Stimulated activated CD4-positive, alpha-beta T cell treated with anti-CD3 and anti-CD28 coated beads, Interleukin-4, amount 100 ng/mL, for 24 hours (primary cell): ENCODE results near the gene EPHA1.

Source experiments
- DNase-seq: peaks from one replicate; pipeline ENCODE4 v3.0.0-alpha.2; 2020

EPHA1 gene

DNA sequence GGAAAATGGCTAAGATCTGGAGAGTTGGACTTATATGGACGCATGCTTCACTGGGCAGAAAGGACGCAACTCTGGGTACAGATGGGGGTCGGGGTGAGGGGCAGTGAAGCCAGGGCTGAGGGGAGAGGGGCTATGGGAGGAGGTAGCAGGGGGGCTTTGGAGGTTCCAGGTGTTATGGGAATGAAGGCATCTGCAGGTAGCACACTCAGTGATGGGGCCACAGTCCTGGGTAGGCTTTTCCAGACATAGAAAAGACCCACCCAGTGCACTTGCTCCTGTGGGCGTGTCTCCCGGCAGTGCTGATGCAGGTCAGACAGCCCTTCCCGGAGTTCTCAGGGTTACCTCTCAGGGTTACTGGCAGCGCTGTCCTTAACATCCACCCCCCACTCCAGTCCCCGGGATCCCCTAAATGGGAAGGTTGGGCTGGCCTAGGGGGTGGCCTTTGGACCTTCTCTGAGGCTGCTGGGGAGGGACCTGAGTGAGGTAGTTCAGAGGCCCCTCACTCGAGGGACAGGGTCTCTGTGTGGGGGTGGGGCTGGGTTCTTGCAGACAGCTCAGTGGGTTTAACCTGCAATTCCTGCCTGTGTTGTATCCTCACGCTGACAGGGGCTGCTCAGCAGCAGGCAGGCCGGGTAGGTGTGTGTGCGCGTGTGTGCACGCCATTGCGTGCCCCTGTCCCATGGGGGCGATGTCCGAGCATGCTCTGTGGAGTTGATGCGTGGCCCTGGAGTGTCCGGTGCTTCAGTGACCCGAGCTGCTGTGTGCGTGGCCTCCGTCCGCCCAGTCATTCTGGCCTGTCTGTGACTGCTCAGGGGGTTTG lies 21.3 kb downstream of the EPHA1 start:
- no peak for DNase-seq

- no peak for DNase-seq
These were observed 22.5 kb downstream of the EPHA1 start for GRCh38 chr7:143385891-143386781.

- no peak for DNase-seq
These were observed 23.7 kb downstream of the EPHA1 start for GRCh38 chr7:143384661-143385631.

DNA sequence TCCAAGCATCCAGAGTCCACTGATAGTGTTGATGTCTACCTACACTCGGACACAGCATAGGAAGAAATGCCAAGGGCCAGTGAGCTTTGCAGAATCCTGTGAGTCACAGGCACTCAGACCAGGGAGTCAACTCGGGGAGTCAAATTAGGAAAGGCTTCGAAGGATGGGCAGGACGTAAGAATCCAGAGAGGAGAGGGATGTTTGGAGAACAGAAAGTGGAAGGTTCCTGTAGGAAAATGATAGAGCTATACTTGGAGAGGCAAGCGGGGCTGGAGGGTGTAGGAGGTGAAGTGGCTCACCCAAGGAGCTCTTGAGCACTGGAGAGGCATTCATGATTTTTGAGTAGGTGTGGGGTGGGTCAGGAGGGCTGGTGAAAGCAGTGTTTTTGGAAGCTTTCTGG lies 24.5 kb downstream of the EPHA1 start:
- no peak for DNase-seq

DNA sequence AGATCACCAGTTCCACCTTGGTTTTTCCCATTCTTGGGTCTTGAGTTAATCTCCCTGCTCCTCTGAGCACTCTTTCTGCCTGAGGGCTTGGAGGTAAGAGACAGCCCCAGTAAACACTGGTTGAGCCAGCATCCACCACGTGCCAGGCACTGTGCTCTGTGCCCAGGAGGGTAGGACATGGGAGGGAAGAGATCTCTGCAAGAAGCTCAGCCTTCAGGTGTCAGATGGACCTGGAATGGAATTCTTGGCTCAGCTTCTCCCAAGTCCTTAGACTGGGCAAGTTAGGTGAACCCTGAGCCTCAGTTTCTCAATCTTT lies 25.1 kb downstream of the EPHA1 start:
- DNase-seq: no peak

- DNase-seq: no peak
These were observed 25.6 kb downstream of the EPHA1 start for GRCh38 chr7:143382791-143383641.

- DNase-seq: no peak
These were observed 26.4 kb downstream of the EPHA1 start for GRCh38 chr7:143382126-143382790.

- no peak for DNase-seq
These were observed 27.1 kb downstream of the EPHA1 start for GRCh38 chr7:143381427-143382125.

DNA sequence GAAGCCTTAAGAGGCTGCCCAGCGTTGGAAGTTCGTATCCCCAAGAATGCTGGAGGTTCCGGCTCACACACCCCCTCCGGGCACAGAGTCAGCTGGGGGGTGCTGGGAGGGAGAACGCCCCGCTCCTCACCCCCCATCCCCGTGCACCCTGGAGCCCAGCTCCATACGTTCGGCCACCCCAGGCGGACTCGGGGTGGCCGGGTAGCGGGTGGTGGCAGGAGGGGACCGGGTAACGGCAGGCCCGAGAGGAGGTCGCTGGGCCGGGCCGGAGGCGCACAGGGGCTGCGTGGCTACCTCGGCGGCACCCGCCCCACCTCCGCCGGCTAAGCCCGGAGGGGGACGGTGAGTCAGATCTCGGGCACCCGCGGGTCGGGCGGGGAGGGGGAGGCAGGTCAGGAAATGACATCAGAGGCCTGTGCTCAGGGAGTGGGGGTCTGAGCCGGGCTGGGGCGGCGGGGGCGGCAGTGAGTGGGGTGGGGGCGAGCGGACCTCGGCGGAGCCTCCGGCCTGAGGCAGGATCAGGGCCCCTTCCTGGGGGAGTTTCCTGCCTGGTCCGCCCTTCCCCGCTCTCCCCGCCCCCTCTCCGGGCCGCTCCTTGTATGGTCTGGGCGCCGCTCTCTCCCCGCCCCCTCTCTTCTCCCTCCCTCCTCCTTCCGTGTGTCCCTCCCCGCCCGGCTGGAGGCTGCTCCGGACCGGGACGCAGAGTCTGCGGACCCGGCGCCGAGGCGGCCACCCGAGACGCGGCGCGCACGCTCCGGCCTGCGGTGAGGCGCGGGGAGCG lies 27.8 kb downstream of the EPHA1 start, which contains the start of gene ZYX:
Gene ZYX (plus strand): TSS at position 700 of the 781 bp plus-strand sequence. CDS start 227 bp downstream, outside the sequence.
- peak; percentile 86 for DNase-seq

DNA sequence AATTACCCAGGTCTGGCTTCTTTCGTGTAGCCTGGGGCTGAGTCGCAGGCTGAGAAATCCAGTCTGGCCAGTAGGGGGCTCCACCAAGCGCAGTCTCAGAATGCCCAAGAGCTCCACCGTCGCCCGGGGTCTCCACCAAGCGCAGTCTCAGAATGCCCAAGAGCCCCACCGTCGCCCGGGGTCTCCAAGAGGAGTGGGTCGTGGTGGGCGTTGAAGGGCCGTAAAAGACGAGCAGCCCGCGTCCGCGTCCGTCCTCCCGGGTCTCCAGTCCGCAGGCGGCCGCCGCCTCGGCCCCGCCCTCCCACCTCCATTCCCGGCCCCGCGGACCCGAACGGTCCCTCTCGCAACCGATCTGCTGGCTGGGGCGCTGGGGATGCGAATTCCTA lies 28.4 kb downstream of the EPHA1 start:
- peak; percentile 90 for DNase-seq

DNA sequence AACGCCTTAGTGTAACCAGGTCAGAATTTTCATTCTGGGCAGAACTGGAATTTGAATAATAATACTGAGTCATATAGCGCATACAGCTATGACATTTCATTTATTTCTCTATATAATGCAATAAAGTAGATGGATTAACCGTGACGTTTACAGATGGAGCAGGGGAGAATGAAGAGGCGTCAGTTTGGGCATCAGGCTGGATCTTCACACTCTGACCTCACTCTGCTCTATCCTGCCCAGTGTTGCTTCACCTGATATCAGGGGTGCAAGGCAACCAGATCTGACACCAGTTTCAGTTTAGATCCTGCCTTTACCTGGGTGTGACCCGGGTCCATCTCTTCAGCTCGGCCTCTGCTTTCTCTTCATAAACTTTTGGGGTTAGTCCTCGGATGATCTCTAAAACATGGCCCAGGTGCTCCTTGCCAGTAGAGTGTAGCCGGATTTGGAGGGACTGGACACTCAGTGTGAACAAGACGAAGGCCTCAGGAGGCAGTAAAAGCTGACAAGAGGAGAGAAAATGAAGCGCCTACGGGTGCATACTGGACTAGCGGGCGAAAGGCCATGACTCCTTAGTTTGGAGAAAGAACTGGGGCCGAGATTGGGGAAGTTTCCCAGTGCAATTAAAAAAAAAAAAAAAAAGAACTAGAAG lies 28.9 kb downstream of the EPHA1 start:
- DNase-seq: no peak

DNA sequence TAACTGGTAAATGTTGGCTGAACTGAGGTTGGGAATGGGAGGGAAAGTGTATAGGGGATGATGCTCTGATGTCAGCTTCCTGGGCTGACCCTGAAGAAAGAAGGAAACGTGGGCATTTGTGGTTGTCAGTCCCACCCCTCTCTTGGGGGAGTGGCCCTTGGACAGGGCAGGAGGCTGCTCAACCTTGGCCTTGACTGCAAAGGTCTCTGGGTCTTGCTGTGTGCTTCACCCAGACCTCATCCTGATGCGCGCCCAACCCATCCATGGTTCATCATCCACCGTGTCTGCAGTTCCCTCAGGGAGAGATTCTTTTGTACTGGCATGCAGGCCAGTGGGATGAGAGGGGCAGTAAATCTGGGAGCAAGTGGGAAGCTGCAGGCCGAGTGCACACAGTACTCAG lies 32.3 kb downstream of the EPHA1 start:
- DNase-seq: no peak

GRCh38 chr7:143375298-143376034 lies 33.2 kb downstream of the EPHA1 start:
- peak; percentile 26 for DNase-seq

GRCh38 chr7:143374561-143374960 lies 34.1 kb downstream of the EPHA1 start:
- no peak for DNase-seq

DNA sequence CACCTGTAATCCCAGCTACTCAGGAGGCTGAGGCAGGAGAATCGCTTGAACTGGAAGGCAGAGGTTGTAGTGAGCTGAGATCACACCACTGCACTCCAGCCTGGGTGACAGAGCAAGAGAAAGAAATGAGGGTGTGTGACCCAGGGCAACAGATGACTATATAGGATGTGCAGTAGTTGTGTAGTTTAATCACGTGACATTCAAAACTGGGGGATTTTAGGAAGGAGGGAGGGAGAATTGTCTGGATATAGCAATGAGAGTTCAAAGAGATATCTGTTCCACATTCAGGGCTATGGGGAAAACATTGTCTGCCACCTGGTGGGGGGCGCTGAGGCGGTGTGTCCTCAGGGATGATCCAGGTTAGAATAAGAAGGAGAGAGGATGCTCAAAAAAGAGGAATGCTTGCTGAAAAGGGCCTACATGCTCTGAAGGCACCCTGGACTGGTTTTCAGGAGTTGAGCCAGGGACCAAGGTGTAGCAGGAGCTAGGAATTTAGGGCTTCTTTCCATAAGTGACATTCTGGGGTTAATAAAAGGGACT lies 35.3 kb downstream of the EPHA1 start:
- DNase-seq: no peak

DNA sequence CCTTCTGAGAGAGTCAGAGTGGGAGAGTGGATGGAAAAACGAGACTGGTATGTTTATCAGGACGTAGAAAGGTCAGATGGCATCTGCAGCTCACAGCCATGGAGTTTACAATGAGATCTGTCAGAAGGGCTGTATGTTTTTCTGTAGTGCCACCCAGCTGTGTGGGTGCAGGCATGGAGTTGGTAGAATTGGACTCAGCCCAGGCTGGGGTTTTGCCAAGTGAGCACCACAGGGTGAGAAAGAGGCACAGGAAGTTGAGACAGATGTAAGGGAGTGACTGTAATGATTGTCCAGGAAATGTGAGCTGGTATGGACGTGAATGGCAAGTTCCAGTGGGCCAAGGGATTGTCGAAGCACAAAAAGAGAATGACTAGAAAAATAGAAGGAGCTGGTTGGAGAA lies 36.6 kb downstream of the EPHA1 start:
- DNase-seq: peak; percentile 56

DNA sequence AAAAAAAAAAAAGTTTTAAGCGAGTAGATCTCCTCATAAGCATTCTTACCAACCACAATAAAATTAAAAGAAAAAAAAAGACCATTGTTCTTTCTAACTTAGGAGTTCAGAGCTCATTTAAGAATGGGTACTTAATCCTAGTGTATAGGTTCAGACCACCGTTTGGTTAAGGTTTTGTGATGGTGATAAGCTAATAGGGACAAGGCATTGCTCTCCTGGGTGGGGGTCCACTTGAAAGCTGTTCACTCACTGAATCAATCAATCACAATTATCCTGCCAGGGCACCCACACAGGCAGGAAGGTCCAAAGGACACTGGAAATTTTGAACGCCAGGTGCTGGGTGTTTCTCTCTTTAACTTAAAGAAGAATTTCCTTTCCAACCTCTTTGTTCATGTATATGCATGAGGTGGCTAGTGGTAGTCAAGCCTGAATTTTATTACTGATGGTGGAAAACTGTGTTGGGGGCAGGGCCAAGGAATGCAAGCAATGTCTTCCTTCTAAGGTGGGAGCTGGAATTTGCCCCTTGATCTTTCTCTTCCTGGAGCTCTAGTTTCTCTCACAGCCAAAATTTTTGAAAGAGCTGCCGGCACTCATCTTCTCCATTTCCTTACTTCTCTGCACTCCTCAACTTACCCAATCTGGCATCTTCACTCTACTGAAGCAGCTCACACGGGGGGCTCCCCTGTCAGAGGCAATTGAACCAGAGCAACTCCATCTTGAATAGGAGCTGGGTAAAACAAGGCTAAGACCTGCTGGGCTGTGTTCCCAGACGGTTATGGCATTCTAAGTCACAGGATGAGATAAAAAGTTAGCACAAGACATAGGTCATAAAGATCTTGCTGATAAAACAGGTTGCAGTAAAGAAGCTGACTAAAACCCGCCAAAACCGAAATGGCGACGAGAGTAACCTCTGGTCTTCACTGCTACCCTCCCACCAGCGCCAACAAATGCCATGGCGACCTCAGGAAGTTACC lies 38.7 kb downstream of the EPHA1 start:
- DNase-seq: no peak
